Measurements from ENCODE around the gene PRUNE2. TPM values are rescaled to one million over a fixed set of nuclear protein-coding genes. Genes with fewer than 3 reads are reported as not detected.
A peak's percentile ranks its signal among the peaks of the same experiment; 100 is the strongest.

The PRUNE2 gene
- total RNA-seq, 1 donor from 2014 or later, result under 0.01 TPM

DNA sequence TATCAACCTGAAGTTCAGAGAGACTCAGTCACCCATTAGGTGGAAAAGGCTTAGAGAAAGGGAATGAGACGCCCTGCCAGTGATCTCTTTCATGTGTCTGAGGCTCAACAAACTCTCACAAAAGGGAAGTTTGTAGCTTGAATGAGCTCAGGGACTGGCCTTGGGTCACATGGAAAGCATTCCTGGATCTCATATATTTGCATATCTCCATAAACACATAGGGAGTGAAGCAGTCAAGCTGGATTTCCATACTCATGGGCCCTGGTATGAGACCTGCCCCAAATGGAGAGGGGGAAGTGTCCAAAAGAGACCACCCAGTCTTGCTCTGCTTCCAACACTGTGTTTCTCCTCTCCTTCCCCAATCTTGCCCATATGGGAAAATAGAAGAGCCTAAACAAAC is 26.4 kb upstream of the PRUNE2 start:
- FAIRE-seq (no peak), DNase-seq (ENCODE audit: low read depth) (no peak)
- Histone ChIP-seq H3K27me3 (ENCODE audit: control insufficient read depth, insufficient read depth, low read length) (no peaks in the 10 kb centered on the region), H3K36me3 (ENCODE audit: control insufficient read depth, insufficient read depth, low read length) (no peaks in the 10 kb centered on the region), H3K4me3 (ENCODE audit: low read depth, low read length) (no peak overlapping the region)
- TF ChIP-seq, protein P1, sequence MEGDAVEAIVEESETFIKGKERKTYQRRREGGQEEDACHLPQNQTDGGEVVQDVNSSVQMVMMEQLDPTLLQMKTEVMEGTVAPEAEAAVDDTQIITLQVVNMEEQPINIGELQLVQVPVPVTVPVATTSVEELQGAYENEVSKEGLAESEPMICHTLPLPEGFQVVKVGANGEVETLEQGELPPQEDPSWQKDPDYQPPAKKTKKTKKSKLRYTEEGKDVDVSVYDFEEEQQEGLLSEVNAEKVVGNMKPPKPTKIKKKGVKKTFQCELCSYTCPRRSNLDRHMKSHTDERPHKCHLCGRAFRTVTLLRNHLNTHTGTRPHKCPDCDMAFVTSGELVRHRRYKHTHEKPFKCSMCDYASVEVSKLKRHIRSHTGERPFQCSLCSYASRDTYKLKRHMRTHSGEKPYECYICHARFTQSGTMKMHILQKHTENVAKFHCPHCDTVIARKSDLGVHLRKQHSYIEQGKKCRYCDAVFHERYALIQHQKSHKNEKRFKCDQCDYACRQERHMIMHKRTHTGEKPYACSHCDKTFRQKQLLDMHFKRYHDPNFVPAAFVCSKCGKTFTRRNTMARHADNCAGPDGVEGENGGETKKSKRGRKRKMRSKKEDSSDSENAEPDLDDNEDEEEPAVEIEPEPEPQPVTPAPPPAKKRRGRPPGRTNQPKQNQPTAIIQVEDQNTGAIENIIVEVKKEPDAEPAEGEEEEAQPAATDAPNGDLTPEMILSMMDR (IDR thresholded peaks at IDR 0.05; ENCODE audit: insufficient read depth, low read length, severe bottlenecking), result no peak

DNA sequence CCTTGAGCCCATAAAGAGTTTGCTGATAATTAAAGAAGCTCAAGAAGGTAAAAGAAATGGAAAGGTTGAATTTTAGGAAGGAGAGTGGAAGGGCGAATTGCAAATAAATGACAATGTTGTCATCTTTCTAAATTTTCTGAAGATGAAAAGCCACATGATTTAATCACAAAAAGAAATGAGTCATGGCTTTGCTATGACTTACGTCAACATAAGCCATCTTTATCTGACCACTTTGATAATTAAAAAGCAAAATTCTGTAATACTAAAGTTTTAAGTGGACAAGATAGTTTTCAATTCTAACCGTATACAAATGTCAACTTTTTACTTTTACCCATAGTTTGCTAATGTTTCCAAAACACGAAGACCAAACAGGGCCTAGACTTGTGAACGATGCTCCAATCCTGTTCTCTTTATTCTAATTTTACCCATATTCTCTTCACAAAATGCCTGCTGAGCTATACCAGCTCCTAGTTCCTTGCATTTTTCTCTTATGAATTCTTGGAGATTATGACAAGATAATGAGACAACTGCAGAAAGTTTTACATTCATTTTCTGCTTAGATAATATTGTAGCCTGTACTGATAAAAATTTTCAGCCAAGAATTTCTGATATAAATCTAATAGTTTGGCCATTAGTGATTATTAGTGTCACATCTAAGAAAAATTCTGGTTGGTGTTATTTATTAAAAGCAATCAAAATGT is 21.8 kb upstream of the PRUNE2 start:
- TF ChIP-seq, protein P1 (IDR thresholded peaks at IDR 0.05; ENCODE audit: insufficient read depth, low read length, severe bottlenecking), result no peak
- Histone ChIP-seq H3K27me3 (ENCODE audit: control insufficient read depth, insufficient read depth, low read length) (no peaks in the 10 kb centered on the region), H3K4me3 (ENCODE audit: low read depth, low read length) (no peak overlapping the region), H3K36me3 (ENCODE audit: control insufficient read depth, insufficient read depth, low read length) (no peaks in the 10 kb centered on the region)
- no peak for DNase-seq (ENCODE audit: low read depth)
- FAIRE-seq, result no peak

DNA sequence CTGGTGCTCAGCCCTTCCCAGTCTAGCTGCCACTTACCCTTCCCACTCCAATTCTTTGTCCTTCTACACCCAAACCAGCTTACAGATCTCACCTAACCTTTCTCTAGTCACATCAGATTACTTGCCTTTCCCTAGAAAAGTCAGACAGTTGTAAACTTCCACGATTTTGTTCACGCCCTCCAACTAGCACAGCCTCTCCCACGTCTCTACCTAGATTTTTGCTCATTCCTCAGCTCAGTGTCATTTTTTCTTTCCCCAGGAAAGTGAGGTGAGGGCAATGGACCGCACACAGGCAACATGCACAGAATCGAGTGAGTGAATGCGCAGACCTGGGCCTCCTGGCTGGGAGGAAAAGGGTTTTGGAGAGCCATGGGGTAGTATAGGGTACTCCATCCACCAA is 20.9 kb upstream of the PRUNE2 start:
- DNase-seq (ENCODE audit: low read depth), result no peak
- Histone ChIP-seq H3K36me3 (ENCODE audit: control insufficient read depth, insufficient read depth, low read length) (no peaks in the 10 kb centered on the region), H3K27me3 (ENCODE audit: control insufficient read depth, insufficient read depth, low read length) (no peaks in the 10 kb centered on the region), H3K4me3 (ENCODE audit: low read depth, low read length) (no peak overlapping the region)
- FAIRE-seq, result peak; percentile 50
- TF ChIP-seq, protein P1 (IDR thresholded peaks at IDR 0.05; ENCODE audit: insufficient read depth, low read length, severe bottlenecking), result no peak

DNA sequence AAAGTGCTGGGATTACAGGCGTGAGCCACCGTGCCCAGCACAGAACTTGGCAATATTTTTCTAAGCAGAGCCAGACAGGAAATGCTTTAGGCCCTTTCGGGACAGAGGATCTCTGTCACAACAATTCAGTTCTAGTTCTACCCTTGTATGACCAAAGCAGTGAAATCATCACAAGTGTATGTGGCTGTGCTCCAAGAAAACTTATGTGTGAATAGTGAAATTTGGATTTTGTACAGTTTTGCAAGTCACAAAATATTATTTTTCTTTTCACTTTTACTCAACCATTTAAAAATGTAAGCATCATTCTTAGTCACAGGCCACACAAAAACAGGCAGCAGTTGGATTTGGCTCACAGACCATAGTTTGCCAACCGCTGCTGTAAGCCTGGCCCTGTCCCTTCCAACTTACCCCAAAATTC is 20.4 kb upstream of the PRUNE2 start:
- H3K4me3 ChIP-seq (ENCODE audit: low read depth, low read length), result no peak overlapping the region

DNA sequence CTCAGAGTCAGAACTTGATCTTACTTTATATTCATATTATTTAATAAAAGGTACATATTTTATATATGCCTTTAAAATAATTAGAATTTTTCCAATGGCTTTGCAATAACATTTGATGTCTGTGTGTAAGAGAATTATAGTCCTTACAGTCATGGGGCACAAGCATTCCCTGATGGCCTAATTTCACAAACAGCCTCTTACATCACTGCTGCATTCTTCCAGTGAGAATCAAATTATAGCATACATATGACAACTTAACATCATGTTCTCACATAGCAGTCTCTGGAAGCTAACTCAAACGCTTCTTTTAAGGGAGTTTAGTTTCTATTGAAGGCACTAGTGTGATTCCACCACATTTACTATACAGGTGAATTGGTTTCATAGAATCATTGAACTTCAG is 15.3 kb upstream of the PRUNE2 start:
- TF ChIP-seq, protein P1 (IDR thresholded peaks at IDR 0.05; ENCODE audit: insufficient read depth, low read length, severe bottlenecking), result no peak
- Histone ChIP-seq H3K4me3 (ENCODE audit: low read depth, low read length) (no peak overlapping the region), H3K36me3 (ENCODE audit: control insufficient read depth, insufficient read depth, low read length) (no peaks in the 10 kb centered on the region), H3K27me3 (ENCODE audit: control insufficient read depth, insufficient read depth, low read length) (no peaks in the 10 kb centered on the region)
- FAIRE-seq (no peak), DNase-seq (ENCODE audit: low read depth) (no peak)

More for the DNA sequence above, 20.4 kb upstream of the PRUNE2 start:
- Histone ChIP-seq H3K27me3 (ENCODE audit: control insufficient read depth, insufficient read depth, low read length) (no peaks in the 10 kb centered on the region), H3K36me3 (ENCODE audit: control insufficient read depth, insufficient read depth, low read length) (no peaks in the 10 kb centered on the region)
- peak; percentile 45 for DNase-seq (ENCODE audit: low read depth)
- FAIRE-seq, result no peak
- TF ChIP-seq, protein P1 (IDR thresholded peaks at IDR 0.05; ENCODE audit: insufficient read depth, low read length, severe bottlenecking), result no peak

DNA sequence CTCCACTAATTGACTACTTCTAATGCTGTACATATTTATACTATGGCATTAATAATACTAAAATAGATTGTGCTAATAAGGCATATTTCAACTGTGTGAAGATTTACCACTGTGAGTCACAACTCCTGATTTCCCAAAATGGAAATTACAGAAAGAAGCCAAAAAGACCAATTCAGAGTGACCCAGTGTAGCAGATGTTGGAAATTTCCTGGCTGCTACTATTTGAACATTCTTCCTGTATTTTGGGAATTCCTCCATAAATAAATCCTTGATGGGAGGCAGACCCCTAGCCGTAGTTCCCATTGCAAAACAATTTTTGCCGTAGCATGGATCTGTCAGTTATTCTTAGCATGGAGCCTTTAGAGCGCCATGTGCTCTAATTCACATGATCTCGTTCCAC is 11.4 kb upstream of the PRUNE2 start:
- Histone ChIP-seq H3K36me3 (ENCODE audit: control insufficient read depth, insufficient read depth, low read length) (no peaks in the 10 kb centered on the region), H3K4me3 (ENCODE audit: low read depth, low read length) (no peak overlapping the region), H3K27me3 (ENCODE audit: control insufficient read depth, insufficient read depth, low read length) (no peaks in the 10 kb centered on the region)
- TF ChIP-seq, protein P1 (IDR thresholded peaks at IDR 0.05; ENCODE audit: insufficient read depth, low read length, severe bottlenecking), result no peak
- DNase-seq (ENCODE audit: low read depth), result no peak
- no peak for FAIRE-seq

Data from bronchial epithelial cell (primary cell).